Measurements from ENCODE around the gene FZD7. TPM values are rescaled to one million over a fixed set of nuclear protein-coding genes. Genes with fewer than 3 reads are reported as not detected.

FZD7 gene
- total RNA-seq, 1 experiment from 2014 or later: 302 TPM

DNA sequence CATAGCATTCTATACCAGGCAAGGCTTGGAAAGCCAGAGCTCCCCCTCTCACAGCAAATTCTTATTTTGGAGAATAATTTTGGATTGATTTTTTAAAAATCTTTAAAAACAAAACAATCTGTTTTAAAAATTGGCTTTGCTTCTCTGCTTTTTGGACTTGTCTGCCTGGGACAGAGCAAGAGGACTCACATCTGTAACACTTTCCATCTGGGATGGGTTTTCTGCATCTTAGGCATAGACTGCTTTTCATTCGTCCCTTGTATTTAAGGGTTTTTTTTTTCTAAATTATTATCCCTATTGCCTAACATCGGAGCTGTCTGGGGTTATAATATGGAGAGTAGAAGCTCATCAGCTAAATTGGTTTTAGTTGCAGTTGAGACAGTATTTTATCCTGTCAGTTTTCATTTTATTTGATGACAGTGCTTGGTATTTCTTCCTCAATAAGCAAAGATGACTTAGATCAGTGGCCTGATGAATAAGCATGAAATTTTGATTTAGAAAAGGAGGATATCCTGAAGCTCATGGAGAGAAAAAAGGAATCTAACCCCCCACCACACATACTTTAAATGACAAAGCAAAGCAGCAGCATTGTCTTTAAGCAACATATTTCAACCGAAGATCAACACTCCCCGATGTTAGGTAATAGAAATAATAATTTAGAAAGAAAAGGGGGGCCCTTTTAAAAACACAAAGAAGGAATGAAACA is 2.3 kb upstream of the FZD7 start:
- Histone ChIP-seq H3T11ph (ENCODE audit: low read length) (no peak overlapping the region), H4K5ac (ENCODE audit: insufficient read length, low read depth, low read length) (no peak overlapping the region), H3K79me2 (ENCODE audit: insufficient read depth, low read length) (peaks cover 26% of the 10 kb centered on the region; the same call in 1 of the 2 replicates), H4K8ac (replicated peaks; ENCODE audit: insufficient read length, low read depth, low read length) (no peak overlapping the region), H2BK120ac (ENCODE audit: low read depth, low read length, poor library complexity, severe bottlenecking) (no peak overlapping the region), H4K20me1 (ENCODE audit: control insufficient read depth, insufficient read depth, insufficient read length) (no peaks in the 10 kb centered on the region), H3K79me1 (ENCODE audit: insufficient read depth, low read depth, low read length, poor library complexity, severe bottlenecking) (no peaks in the 10 kb centered on the region), H3K18ac (ENCODE audit: insufficient read length, low read depth, low read length) (no peak overlapping the region), H3K9me3 (ENCODE audit: control insufficient read depth, low read depth, low read length) (no peaks in the 10 kb centered on the region), H3K56ac (ENCODE audit: insufficient read length, low read depth, low read length) (no peak overlapping the region), H3K9ac (ENCODE audit: extremely low read depth, insufficient read length, low read length) (peak overlapping the region; percentile 22), H3K4me1 (ENCODE audit: insufficient read depth, low read length) (peaks cover 8% of the 10 kb centered on the region; the same call in 1 of the 2 replicates), H2AK5ac (ENCODE audit: insufficient read length, low read length) (no peak overlapping the region), H3K23me2 (ENCODE audit: insufficient read length, low read depth, low read length, poor library complexity, severe bottlenecking) (peaks cover 8% of the 10 kb centered on the region), H3K4me2 (ENCODE audit: insufficient read depth, insufficient read length, low read length) (peak overlapping the region; percentile 40), H3K27ac (ENCODE audit: insufficient read length, low read depth, low read length) (peak overlapping the region; percentile 89), H3K27me3 (ENCODE audit: insufficient read depth, low read length) (peaks cover 2% of the 10 kb centered on the region; the same call in 1 of the 2 replicates), H2BK12ac (ENCODE audit: insufficient read length, low read depth, low read length) (peak overlapping the region; percentile 35), H2BK5ac (ENCODE audit: insufficient read length, low read length) (no peak overlapping the region), H3K14ac (ENCODE audit: insufficient read depth, low read length) (no peak overlapping the region), H4K91ac (ENCODE audit: insufficient read length, low read depth, low read length) (no peak overlapping the region), H2BK20ac (ENCODE audit: low read depth, low read length, poor library complexity, severe bottlenecking) (no peak overlapping the region), H3K4ac (ENCODE audit: low read depth, low read length) (no peak overlapping the region), H2BK15ac (ENCODE audit: low read depth, low read length) (no peak overlapping the region), H3K23ac (ENCODE audit: insufficient read length, low read depth, low read length) (no peak overlapping the region), H2AFZ (ENCODE audit: low read length) (no peak overlapping the region)
- Mint-ChIP-seq H3K9me3 (peaks cover 0 to 4% of the 10 kb centered on the region in 2 experiments; a peak in 2 of 5 replicates), H3K36me3 (ENCODE audit: insufficient read depth in 1 of 3, low read depth in 3 of 3) (peaks cover 0 to 6% (median 5%) of the 10 kb centered on the region in 3 experiments; a peak in 5 of 7 replicates), H3K4me3 (peak overlapping the region in 1 of 2 experiments; percentile 99; a peak in 4 of 5 replicates), H3K27ac (peak overlapping the region; percentile 61 to 100 (median 100)), H3K4me1 (peaks cover 31 to 46% of the 10 kb centered on the region in 2 experiments), H3K27me3 (ENCODE audit: low read depth) (peaks cover 3% of the 10 kb centered on the region; the same call in 1 of the 2 replicates)
- no CpG with 5 or more reads among the region's 4 CpGs for WGBS (ENCODE audit: extremely low coverage, insufficient read length, low lambda C conversion rate)
- no peak for DNase-seq
- TF ChIP-seq CTCF (conservative IDR thresholded peaks at IDR 0.05): no peak

All from H9 (cell line).